Activated T-helper 2 cell treated with anti-CD3 and anti-CD28 coated beads, Interferon-gamma antibody, Interleukin-2, Interleukin-4, amounts not matched to agents 10 μg/mL and 5 μg/mL and 100 μg/mL, durations not matched to agents 14 hours and 24 hours and 36 hours (primary cell): ENCODE data around the gene RARG. TPM values are rescaled to one million over a fixed set of nuclear protein-coding genes. Genes with fewer than 3 reads are reported as not detected.

Experiments
- DNase-seq: peaks from one replicate; pipeline ENCODE4 v3.0.0; 2021; ENCODE audit warnings: low spot score
- H3K27ac Mint-ChIP-seq: one replicate; pipeline ENCODE4 v1.8.0; 2021; ENCODE audit warnings: mixed read lengths
- H3K27me3 Mint-ChIP-seq: one replicate; pipeline ENCODE4 v1.8.0; 2021; ENCODE audit warnings: low read depth, mixed read lengths
- H3K36me3 Mint-ChIP-seq: one replicate; pipeline ENCODE4 v1.8.0; 2021; ENCODE audit warnings: low read depth, mixed read lengths
- H3K4me1 Mint-ChIP-seq: one replicate; pipeline ENCODE4 v1.8.0; 2021; ENCODE audit warnings: low read depth, mixed read lengths
- H3K4me3 Mint-ChIP-seq: one replicate; pipeline ENCODE4 v1.8.0; 2021; ENCODE audit warnings: low read depth, mild to moderate bottlenecking, moderate library complexity, mixed read lengths
- H3K9me3 Mint-ChIP-seq: one replicate; pipeline ENCODE4 v1.8.0; 2021; ENCODE audit warnings: mixed read lengths
- intact Hi-C: fragments of 100-400 bp; cut with micrococcal nuclease; formaldehyde crosslinking; loops from one replicate; pipeline ENCODE4 v1.15.1; 2023
- total RNA-seq: library from RNA; stranded (reverse); gene quantifications from 2 replicates; pipeline ENCODE4 v1.2.3, GENCODE V29; 2022

The RARG gene
- total RNA-seq: 38.5 and 40.1 TPM in 2 replicates

GRCh38 chr12:53231921-53232645 lies at the start of gene RARG:
Gene RARG (minus strand): TSS chr12:53232209. CDS start chr12:53227545, 4,664 bp downstream.
- intact Hi-C loops: loop anchor here (1.0 to 2.0 kb wide), 2 partner anchors 11 to 21 kb away; a partner anchor contains a TSS
- peak; percentile 39 for DNase-seq
- Mint-ChIP-seq H3K9me3 (no peaks in the 10 kb centered on the region), H3K27ac (peak within 1 kb of the TSS; percentile 79), H3K27me3 (no peaks in the 10 kb centered on the region), H3K4me3 (peak within 1 kb of the TSS; percentile 78), H3K36me3 (peaks cover 2% of the 10 kb centered on the region), H3K4me1 (peaks cover 38% of the 10 kb centered on the region)

GRCh38 chr12:53279888-53280498 lies 48.0 kb upstream of the RARG start:
- Mint-ChIP-seq H3K4me3 (no peak overlapping the region), H3K27me3 (no peaks in the 10 kb centered on the region), H3K4me1 (peaks cover 3% of the 10 kb centered on the region), H3K27ac (no peak overlapping the region), H3K9me3 (no peaks in the 10 kb centered on the region), H3K36me3 (peaks cover 85% of the 10 kb centered on the region)
- intact Hi-C loops: no loop called here
- DNase-seq: no peak

GRCh38 chr12:53279283-53279869 lies 47.4 kb upstream of the RARG start:
- H3K9me3 Mint-ChIP-seq: no peaks in the 10 kb centered on the region
- peaks cover 85% of the 10 kb centered on the region for H3K36me3 Mint-ChIP-seq
- no peak for DNase-seq
- H3K27ac Mint-ChIP-seq: no peak overlapping the region
- peaks cover 5% of the 10 kb centered on the region for H3K4me1 Mint-ChIP-seq
- intact Hi-C loops: no loop called here
- no peaks in the 10 kb centered on the region for H3K27me3 Mint-ChIP-seq
- no peak overlapping the region for H3K4me3 Mint-ChIP-seq

GRCh38 chr12:53277981-53278380 lies 46.0 kb upstream of the RARG start:
- no peak overlapping the region for H3K4me3 Mint-ChIP-seq
- no peak overlapping the region for H3K27ac Mint-ChIP-seq
- peaks cover 9% of the 10 kb centered on the region for H3K4me1 Mint-ChIP-seq
- no peak for DNase-seq
- intact Hi-C loops: no loop called here
- H3K9me3 Mint-ChIP-seq: no peaks in the 10 kb centered on the region
- H3K36me3 Mint-ChIP-seq: peaks cover 80% of the 10 kb centered on the region
- H3K27me3 Mint-ChIP-seq: no peaks in the 10 kb centered on the region

- no peak for DNase-seq
- Mint-ChIP-seq H3K27ac (no peak overlapping the region), H3K4me1 (peaks cover 13% of the 10 kb centered on the region), H3K36me3 (peaks cover 77% of the 10 kb centered on the region), H3K9me3 (no peaks in the 10 kb centered on the region), H3K27me3 (no peaks in the 10 kb centered on the region), H3K4me3 (no peak overlapping the region)
- intact Hi-C loops: no loop called here
These were observed 44.5 kb upstream of the RARG start for GRCh38 chr12:53276511-53276910.

- peaks cover 80% of the 10 kb centered on the region for H3K36me3 Mint-ChIP-seq
- H3K4me1 Mint-ChIP-seq: peaks cover 26% of the 10 kb centered on the region
- H3K27ac Mint-ChIP-seq: peak overlapping the region; percentile 3
- no peak overlapping the region for H3K4me3 Mint-ChIP-seq
- no peak for DNase-seq
- H3K9me3 Mint-ChIP-seq: no peaks in the 10 kb centered on the region
- no peaks in the 10 kb centered on the region for H3K27me3 Mint-ChIP-seq
- intact Hi-C loops: no loop called here
These were observed 42.4 kb upstream of the RARG start for GRCh38 chr12:53274445-53274844.

GRCh38 chr12:53268630-53269562 lies 36.9 kb upstream of the RARG start:
- H3K27ac Mint-ChIP-seq: peak overlapping the region; percentile 91
- H3K4me1 Mint-ChIP-seq: peaks cover 34% of the 10 kb centered on the region
- no peak for DNase-seq
- H3K4me3 Mint-ChIP-seq: peak overlapping the region; percentile 92
- H3K9me3 Mint-ChIP-seq: no peaks in the 10 kb centered on the region
- no peaks in the 10 kb centered on the region for H3K27me3 Mint-ChIP-seq
- H3K36me3 Mint-ChIP-seq: peaks cover 37% of the 10 kb centered on the region
- intact Hi-C loops: loop anchor here (1.0 to 2.0 kb wide), 6 partner anchors 17 to 60 kb away; partner anchors contain the start of genes AAAS, MYG1 and PFDN5

- H3K9me3 Mint-ChIP-seq: no peaks in the 10 kb centered on the region
- peak within 1 kb of the TSS; percentile 91 for H3K27ac Mint-ChIP-seq
- H3K36me3 Mint-ChIP-seq: peaks cover 33% of the 10 kb centered on the region
- H3K27me3 Mint-ChIP-seq: no peaks in the 10 kb centered on the region
- intact Hi-C loops: loop anchor here (1.0 to 2.0 kb wide), 6 partner anchors 16 to 59 kb away; partner anchors contain the start of genes AAAS, MYG1 and PFDN5
- peaks cover 34% of the 10 kb centered on the region for H3K4me1 Mint-ChIP-seq
- DNase-seq: peak; percentile 79
- peak within 1 kb of the TSS; percentile 92 for H3K4me3 Mint-ChIP-seq
These were observed 36.1 kb upstream of the RARG start, which contains the start of gene ESPL1 for GRCh38 chr12:53267999-53268629. Gene ESPL1 (plus strand): TSS chr12:53268299. CDS start chr12:53268767, 468 bp downstream.

- Mint-ChIP-seq H3K4me1 (peaks cover 34% of the 10 kb centered on the region), H3K27ac (peak overlapping the region; percentile 91), H3K9me3 (no peaks in the 10 kb centered on the region), H3K27me3 (no peaks in the 10 kb centered on the region), H3K4me3 (peak overlapping the region; percentile 92), H3K36me3 (peaks cover 29% of the 10 kb centered on the region)
- peak; percentile 26 for DNase-seq
- intact Hi-C loops: no loop called here
These were observed 35.4 kb upstream of the RARG start for GRCh38 chr12:53267306-53267998.

GRCh38 chr12:53265783-53266182 lies 33.8 kb upstream of the RARG start:
- no peaks in the 10 kb centered on the region for H3K9me3 Mint-ChIP-seq
- no peak for DNase-seq
- peaks cover 29% of the 10 kb centered on the region for H3K4me1 Mint-ChIP-seq
- H3K27ac Mint-ChIP-seq: peak overlapping the region; percentile 5
- no peaks in the 10 kb centered on the region for H3K27me3 Mint-ChIP-seq
- peaks cover 17% of the 10 kb centered on the region for H3K36me3 Mint-ChIP-seq
- intact Hi-C loops: no loop called here
- no peak overlapping the region for H3K4me3 Mint-ChIP-seq

- Mint-ChIP-seq H3K4me1 (peaks cover 20% of the 10 kb centered on the region), H3K27ac (no peak overlapping the region), H3K36me3 (peaks cover 11% of the 10 kb centered on the region)
These were observed 27.9 kb upstream of the RARG start for GRCh38 chr12:53259891-53260290.

More at GRCh38 chr12:53259891-53260290, 27.9 kb upstream of the RARG start:
- H3K4me3 Mint-ChIP-seq: no peak overlapping the region
- intact Hi-C loops: no loop called here
- no peak for DNase-seq
- no peaks in the 10 kb centered on the region for H3K27me3 Mint-ChIP-seq
- no peaks in the 10 kb centered on the region for H3K9me3 Mint-ChIP-seq
